Testis (tissue), 3 donors: Measurements from ENCODE around the gene UBE2J1. TPM values are rescaled to one million over a fixed set of nuclear protein-coding genes. Genes with fewer than 3 reads are reported as not detected.

Experiments used
- DNase-seq: peaks from one replicate; pipeline ENCODE4 v3.0.0-alpha.2; 2019
- H3K27ac ChIP-seq, 2 donors: fragments of 200-600 bp; sonication (generic); one replicate each; pipeline ENCODE4 v1.5.1; 2019
- H3K27me3 ChIP-seq: fragments of 200-600 bp; sonication (generic); one replicate; pipeline ENCODE4 v1.5.1; 2019
- H3K36me3 ChIP-seq: fragments of 200-600 bp; sonication (generic); one replicate; pipeline ENCODE4 v1.5.1; 2017; ENCODE audit warnings: low read depth; ENCODE audit errors: missing control alignments
- H3K4me1 ChIP-seq: fragments of 200-600 bp; sonication (generic); one replicate; pipeline ENCODE4 v1.5.1; 2019
- H3K4me3 ChIP-seq, 2 donors: fragments of 200-600 bp; sonication (generic); one replicate each; pipeline ENCODE4 v1.5.1; 2017 to 2019
- H3K9me3 ChIP-seq: fragments of 200-600 bp; sonication (generic); one replicate; pipeline ENCODE4 v1.5.1; 2017
- CTCF ChIP-seq, 3 experiments: fragments of 450-650 bp in 2 of 3; fragments of 200-600 bp in 1 of 3; sonication (generic) in 1 of 3; IDR thresholded peaks; one replicate each; pipeline ENCODE4 v1.5.1; 2016 to 2019; ENCODE audit warnings: antibody characterized with exemption in 3 of 3, mild to moderate bottlenecking in 2 of 3, moderate library complexity in 1 of 3
- POLR2A ChIP-seq: fragments of 450-650 bp; IDR thresholded peaks from one replicate; pipeline ENCODE4 v1.6.1; 2017; ENCODE audit warnings: antibody characterized with exemption, mild to moderate bottlenecking, moderate library complexity
- WGBS, 2 donors: methylation state at CpG; one replicate each; pipeline ENCODE4 v1.1.5; 2018; 5-methylcytosine and 5-hydroxymethylcytosine counted together
- intact Hi-C: fragments of 100-400 bp; cut with DNase I; formaldehyde crosslinking; loops from one replicate; pipeline ENCODE4 v1.15.1; 2023; ENCODE audit warnings: low total_unique reads
- polyA plus RNA-seq: library from polyadenylated mRNA; stranded (reverse); fragments of 350-450 nt; fragmentation: Illumina TruSeq; extraction: RNeasy Lipid Tissue Mini Kit (QIAGEN cat#74804); gene quantifications from one replicate; pipeline ENCODE4 v1.2.3, GENCODE V29; 2014; ENCODE audit warnings: low read depth, low replicate concordance; ENCODE audit not compliant: insufficient read depth
- total RNA-seq, 2 donors: library from RNA; depleted of rRNA; stranded (reverse); fragments of >200 nt; gene quantifications; one replicate each; pipeline ENCODE4 v1.2.3, GENCODE V29; 2016

Gene UBE2J1
- total and polyA plus RNA-seq, 3 donors from 2014 or later = 28.7 to 47.3 (median 38.4) TPM

DNA sequence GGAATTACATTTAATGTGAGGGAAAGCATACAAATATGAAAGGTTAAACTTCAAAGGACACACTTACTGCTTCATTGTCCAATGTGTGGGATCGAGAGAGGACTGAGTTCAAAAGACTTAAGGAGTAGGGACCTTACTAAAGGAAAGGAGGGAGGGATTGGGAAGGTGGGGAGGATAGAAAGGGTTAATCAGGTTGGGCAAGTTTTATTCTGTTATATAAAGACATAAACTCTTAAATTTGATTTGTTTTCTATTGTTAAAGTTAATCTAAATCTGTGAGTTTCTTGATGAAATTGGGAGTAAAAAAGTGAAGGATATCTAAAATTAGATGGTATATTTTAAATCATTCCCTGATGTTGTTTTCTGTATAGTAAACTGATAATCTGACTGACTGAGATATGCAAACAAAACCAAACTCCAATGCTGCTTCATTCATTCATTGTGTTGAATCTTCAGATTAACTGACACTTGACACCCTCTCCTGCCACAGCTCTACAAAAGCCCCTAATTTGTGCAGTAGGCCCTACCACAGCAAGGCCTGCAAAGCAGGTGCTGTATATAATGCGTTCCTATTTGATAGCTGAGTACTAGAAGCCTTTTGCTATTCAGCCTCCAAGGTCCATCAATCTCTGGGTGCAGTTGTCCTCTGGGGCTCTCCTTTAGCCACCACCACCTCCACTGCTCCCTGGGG is 1.3 kb upstream of the UBE2J1 start:
- WGBS, 2 donors = 76 to 79% methylated on average over 2 of the region's 2 CpGs
- Histone ChIP-seq H3K4me1 (peaks cover 17% of the 10 kb centered on the region), H3K4me3 (no peak overlapping the region), H3K27me3 (no peaks in the 10 kb centered on the region), H3K9me3 (no peaks in the 10 kb centered on the region), H3K27ac (no peak overlapping the region), H3K36me3 (no peaks in the 10 kb centered on the region)
- intact Hi-C loops = no loop called here
- no peak for TF ChIP-seq CTCF (IDR thresholded peaks at IDR 0.05)
- no peak for TF ChIP-seq POLR2A
- no peak for DNase-seq

- no peaks in the 10 kb centered on the region for H3K36me3 ChIP-seq
- intact Hi-C loops = no loop called here
Measured at GRCh38 chr6:89353118-89353556, 615 bp upstream of the UBE2J1 start.

DNA sequence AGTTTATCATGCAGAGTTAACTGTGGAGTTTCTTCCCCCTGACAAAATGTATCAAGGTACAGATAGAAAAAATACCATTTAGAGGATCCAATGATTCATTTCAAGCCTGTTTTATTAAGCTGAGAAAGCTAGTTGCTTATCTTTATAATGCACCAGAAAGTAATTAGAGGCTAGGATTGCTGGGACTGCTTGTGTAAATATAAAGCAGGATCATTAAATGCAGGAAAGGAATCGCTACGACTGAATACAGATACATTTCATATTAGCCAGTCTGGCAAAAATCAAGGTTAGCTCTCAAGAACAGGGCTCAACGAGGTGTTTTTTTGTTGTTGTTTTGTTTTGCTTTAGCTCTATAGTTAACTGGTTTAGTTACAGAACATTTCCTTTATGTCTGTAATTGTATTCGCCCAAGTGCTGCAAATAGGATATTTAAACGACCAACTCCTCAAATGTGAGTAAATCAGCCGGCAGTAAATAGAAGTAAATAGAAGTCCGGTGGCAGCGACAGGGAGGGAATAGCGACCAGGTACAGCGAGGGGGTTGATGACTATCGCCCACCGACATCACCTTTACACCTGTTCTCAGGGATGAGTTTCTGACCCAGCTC is 748 bp downstream of the UBE2J1 start:
- DNase-seq = no peak
- no peaks in the 10 kb centered on the region for H3K36me3 ChIP-seq
- no peak for TF ChIP-seq CTCF (IDR thresholded peaks at IDR 0.05)
- TF ChIP-seq POLR2A = no peak
- H3K27me3 ChIP-seq = no peaks in the 10 kb centered on the region
- intact Hi-C loops = no loop called here
- peak overlapping the region; percentile 93 to 99 for H3K4me3 ChIP-seq
- peak overlapping the region; percentile 99 for H3K27ac ChIP-seq
- H3K4me1 ChIP-seq = peaks cover 27% of the 10 kb centered on the region
- WGBS, 2 donors = 0 to 1% methylated on average over 12 of the region's 12 CpGs
- no peaks in the 10 kb centered on the region for H3K9me3 ChIP-seq

More at GRCh38 chr6:89353118-89353556, 615 bp upstream of the UBE2J1 start:
- DNase-seq = no peak
- Histone ChIP-seq H3K4me3 (peak overlapping the region; percentile 93 to 99), H3K9me3 (no peaks in the 10 kb centered on the region), H3K27ac (peak overlapping the region; percentile 99), H3K4me1 (peaks cover 23% of the 10 kb centered on the region), H3K27me3 (no peaks in the 10 kb centered on the region)
- TF ChIP-seq CTCF (IDR thresholded peaks at IDR 0.05) (no peak), POLR2A (no peak)
- 25 to 33% methylated on average over 26 to 27 of the region's 27 CpGs for WGBS, 2 donors

DNA sequence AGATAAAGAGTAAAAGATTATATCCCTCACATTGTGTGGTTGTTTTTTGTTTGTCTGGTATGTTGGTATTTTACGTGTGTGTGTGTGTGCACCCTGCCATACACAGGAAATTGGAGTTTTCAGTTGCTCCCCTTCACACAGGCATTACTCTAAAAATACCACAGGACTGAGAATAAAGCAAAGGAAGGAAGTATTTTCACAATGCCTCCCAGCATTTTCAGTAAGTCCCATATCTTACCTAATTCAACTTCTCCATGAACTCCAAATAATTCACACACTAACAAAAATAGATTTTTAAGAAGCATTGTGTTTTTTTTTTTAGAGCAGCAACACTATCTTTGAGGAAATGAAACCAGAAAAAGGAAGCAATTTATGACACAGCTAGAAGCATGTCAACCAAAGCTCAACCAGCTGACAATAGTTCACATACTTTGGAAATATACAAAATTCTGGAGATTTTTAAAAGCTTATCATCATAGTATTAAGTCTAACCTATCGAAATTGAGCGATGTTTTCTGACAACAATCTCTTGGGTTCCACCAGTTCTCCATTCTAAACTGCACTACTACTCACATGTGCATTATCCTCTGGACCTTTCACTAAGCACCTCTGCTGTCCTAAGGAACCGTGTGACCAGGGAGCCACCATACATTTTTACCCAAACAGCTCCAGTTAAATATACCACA is 2.1 kb downstream of the UBE2J1 start:
- Histone ChIP-seq H3K27me3 (no peaks in the 10 kb centered on the region), H3K36me3 (no peaks in the 10 kb centered on the region), H3K4me3 (no peak overlapping the region), H3K27ac (peak overlapping the region; percentile 56 to 99), H3K4me1 (peaks cover 27% of the 10 kb centered on the region), H3K9me3 (no peaks in the 10 kb centered on the region)
- WGBS, 2 donors = 55 to 63% methylated on average over 4 of the region's 4 CpGs
- TF ChIP-seq CTCF (IDR thresholded peaks at IDR 0.05) (no peak), POLR2A (no peak)
- intact Hi-C loops = no loop called here
- no peak for DNase-seq
